ENCODE measurements around the gene FGD6. TPM values are rescaled to one million over a fixed set of nuclear protein-coding genes. Genes with fewer than 3 reads are reported as not detected.
"Not testable (repeated sequence)": the region's sequence is repeated elsewhere in the genome, so short reads cannot be mapped to it uniquely, and the experiment has no call there.

The FGD6 gene
- total RNA-seq, 2 experiments from 2014 or later, result 0.45 to 0.71 TPM

GRCh38 chr12:95117178-95117599 is 100.1 kb downstream of the FGD6 start:
- H3K27ac Mint-ChIP-seq, result no peak overlapping the region
- CTCF ChIA-PET, result interaction anchor here (0.6 to 3.3 kb wide), 9 partner anchors 11 to 881 kb away, joined by 3 to 70 read pairs (median 4); partner anchors contain the start of genes FGD6 and VEZT
- no peaks in the 10 kb centered on the region for H3K36me3 Mint-ChIP-seq (ENCODE audit: low read depth)

GRCh38 chr12:95116773-95117172 is 100.5 kb downstream of the FGD6 start:
- Mint-ChIP-seq H3K36me3 (ENCODE audit: low read depth) (no peaks in the 10 kb centered on the region), H3K27ac (peak overlapping the region; percentile 56), H3K9me3 (no peaks in the 10 kb centered on the region), H3K4me3 (no peak overlapping the region), H3K4me1 (peaks cover 12% of the 10 kb centered on the region), H3K27me3 (no peaks in the 10 kb centered on the region)
- CTCF ChIA-PET, result interaction anchor here (1.0 to 3.3 kb wide), 7 partner anchors 11 to 882 kb away, joined by 3 to 70 read pairs (median 6); partner anchors contain the start of genes FGD6 and VEZT
- POLR2A ChIA-PET, result interaction anchor here (0.9 to 1.0 kb wide), 2 partner anchors 357 to 418 kb away, joined by 3 to 4 read pairs; partner anchors contain the start of gene METAP2
- DNase-seq, result no peak

More at GRCh38 chr12:95117178-95117599, 100.1 kb downstream of the FGD6 start:
- POLR2A ChIA-PET, result interaction anchor here (1.0 kb wide), 1 partner anchor 357 kb away, joined by 3 read pairs; the partner anchor contains the start of gene METAP2
- Mint-ChIP-seq H3K4me3 (no peak overlapping the region), H3K9me3 (no peaks in the 10 kb centered on the region), H3K4me1 (peaks cover 12% of the 10 kb centered on the region), H3K27me3 (no peaks in the 10 kb centered on the region)
- peak; percentile 57 for DNase-seq

- peak overlapping the region; percentile 56 for H3K27ac Mint-ChIP-seq
- CTCF ChIA-PET, result interaction anchor here (1.3 to 3.3 kb wide), 4 partner anchors 101 to 882 kb away, joined by 6 to 70 read pairs (median 8); partner anchors contain the start of genes FGD6 and VEZT
- H3K4me3 Mint-ChIP-seq, result no peak overlapping the region
Observed at GRCh38 chr12:95116341-95116740, 100.9 kb downstream of the FGD6 start.

GRCh38 chr12:95115641-95116040 is 101.6 kb downstream of the FGD6 start:
- H3K27ac Mint-ChIP-seq, result no peak overlapping the region
- peaks cover 17% of the 10 kb centered on the region for H3K4me1 Mint-ChIP-seq
- DNase-seq, result no peak
- no peaks in the 10 kb centered on the region for H3K9me3 Mint-ChIP-seq
- H3K4me3 Mint-ChIP-seq, result no peak overlapping the region
- H3K27me3 Mint-ChIP-seq, result no peaks in the 10 kb centered on the region
- no peaks in the 10 kb centered on the region for H3K36me3 Mint-ChIP-seq (ENCODE audit: low read depth)
- POLR2A ChIA-PET, result interaction anchor here (0.9 kb wide), 1 partner anchor 419 kb away, joined by 4 read pairs; no protein-coding TSS in a partner anchor
- CTCF ChIA-PET, result interaction anchor here (1.5 to 3.3 kb wide), 3 partner anchors 11 to 423 kb away, joined by 5 to 70 read pairs (median 9); no protein-coding TSS in a partner anchor

More at GRCh38 chr12:95116341-95116740, 100.9 kb downstream of the FGD6 start:
- POLR2A ChIA-PET, result interaction anchor here (0.9 kb wide), 1 partner anchor 418 kb away, joined by 4 read pairs; no protein-coding TSS in a partner anchor
- DNase-seq, result no peak
- Mint-ChIP-seq H3K27me3 (no peaks in the 10 kb centered on the region), H3K4me1 (peaks cover 15% of the 10 kb centered on the region), H3K36me3 (ENCODE audit: low read depth) (no peaks in the 10 kb centered on the region), H3K9me3 (no peaks in the 10 kb centered on the region)

- H3K4me3 Mint-ChIP-seq, result no peak overlapping the region
Observed at GRCh38 chr12:95114766-95115405, 102.4 kb downstream of the FGD6 start.

GRCh38 chr12:95107362-95107761 is 109.9 kb downstream of the FGD6 start:
- Mint-ChIP-seq H3K4me1 (peaks cover 28% of the 10 kb centered on the region), H3K9me3 (no peaks in the 10 kb centered on the region), H3K27ac (no peak overlapping the region), H3K27me3 (no peaks in the 10 kb centered on the region), H3K36me3 (ENCODE audit: low read depth) (no peaks in the 10 kb centered on the region), H3K4me3 (no peak overlapping the region)
- ChIA-PET POLR2A (no interaction called here), CTCF (interaction anchor here (1.0 to 2.2 kb wide), 2 partner anchors 22 to 428 kb away, joined by 3 to 5 read pairs; no protein-coding TSS in a partner anchor)
- DNase-seq, result no peak

More at GRCh38 chr12:95114766-95115405, 102.4 kb downstream of the FGD6 start:
- POLR2A ChIA-PET, result no interaction called here
- Mint-ChIP-seq H3K27me3 (no peaks in the 10 kb centered on the region), H3K27ac (no peak overlapping the region), H3K9me3 (no peaks in the 10 kb centered on the region), H3K4me1 (peaks cover 17% of the 10 kb centered on the region), H3K36me3 (ENCODE audit: low read depth) (no peaks in the 10 kb centered on the region)
- no peak for DNase-seq
- CTCF ChIA-PET, result interaction anchor here (1.5 to 3.3 kb wide), 3 partner anchors 11 to 424 kb away, joined by 5 to 70 read pairs (median 9); no protein-coding TSS in a partner anchor

- Mint-ChIP-seq H3K9me3 (no peaks in the 10 kb centered on the region), H3K27ac (no peak overlapping the region), H3K4me1 (peaks cover 23% of the 10 kb centered on the region), H3K27me3 (no peaks in the 10 kb centered on the region), H3K36me3 (ENCODE audit: low read depth) (no peaks in the 10 kb centered on the region), H3K4me3 (no peak overlapping the region)
- POLR2A ChIA-PET, result no interaction called here
- no peak for DNase-seq
- CTCF ChIA-PET, result interaction anchor here (1.5 to 2.2 kb wide), 2 partner anchors 12 to 430 kb away, joined by 4 to 5 read pairs; no protein-coding TSS in a partner anchor
Observed at GRCh38 chr12:95105540-95105939, 111.7 kb downstream of the FGD6 start.

GRCh38 chr12:95104919-95105452 is 112.3 kb downstream of the FGD6 start:
- CTCF ChIA-PET, result interaction anchor here (1.5 to 2.2 kb wide), 2 partner anchors 13 to 430 kb away, joined by 4 to 5 read pairs; no protein-coding TSS in a partner anchor

GRCh38 chr12:95102916-95103671 is 114.2 kb downstream of the FGD6 start:
- H3K4me3 Mint-ChIP-seq, result peak overlapping the region; percentile 12

More at GRCh38 chr12:95104919-95105452, 112.3 kb downstream of the FGD6 start:
- Mint-ChIP-seq H3K36me3 (ENCODE audit: low read depth) (no peaks in the 10 kb centered on the region), H3K4me3 (no peak overlapping the region), H3K4me1 (peaks cover 23% of the 10 kb centered on the region), H3K27ac (no peak overlapping the region), H3K27me3 (no peaks in the 10 kb centered on the region), H3K9me3 (no peaks in the 10 kb centered on the region)
- POLR2A ChIA-PET, result no interaction called here
- DNase-seq, result no peak

GRCh38 chr12:95101957-95102356 is 115.3 kb downstream of the FGD6 start:
- peaks cover 23% of the 10 kb centered on the region for H3K4me1 Mint-ChIP-seq
- H3K27me3 Mint-ChIP-seq; DNase-seq; H3K4me3 Mint-ChIP-seq; H3K36me3 Mint-ChIP-seq (ENCODE audit: low read depth); H3K27ac Mint-ChIP-seq; H3K9me3 Mint-ChIP-seq: not testable (repeated sequence)
- CTCF ChIA-PET, result interaction anchor here (0.6 kb wide), 1 partner anchor 430 kb away, joined by 3 read pairs; no protein-coding TSS in a partner anchor
- POLR2A ChIA-PET, result interaction anchor here (0.9 to 2.6 kb wide), 3 partner anchors 29 to 116 kb away, joined by 3 to 10 read pairs (median 4); partner anchors contain the start of genes FGD6, NDUFA12, NR2C1 and VEZT

More at GRCh38 chr12:95102916-95103671, 114.2 kb downstream of the FGD6 start:
- H3K36me3 Mint-ChIP-seq (ENCODE audit: low read depth), result no peaks in the 10 kb centered on the region
- ChIA-PET POLR2A (interaction anchor here (0.9 to 2.6 kb wide), 3 partner anchors 30 to 114 kb away, joined by 3 to 10 read pairs (median 4); partner anchors contain the start of genes FGD6, NDUFA12, NR2C1 and VEZT), CTCF (no interaction called here)
- H3K27ac Mint-ChIP-seq, result peak overlapping the region; percentile 80
- DNase-seq, result peak; percentile 65
- peaks cover 4% of the 10 kb centered on the region for H3K27me3 Mint-ChIP-seq
- H3K4me1 Mint-ChIP-seq, result peaks cover 23% of the 10 kb centered on the region
- no peaks in the 10 kb centered on the region for H3K9me3 Mint-ChIP-seq

GRCh38 chr12:95100264-95101190 is 116.7 kb downstream of the FGD6 start:
- no peaks in the 10 kb centered on the region for H3K36me3 Mint-ChIP-seq (ENCODE audit: low read depth)
- H3K27me3 Mint-ChIP-seq, result peaks cover 5% of the 10 kb centered on the region
- DNase-seq, result no peak
- no peaks in the 10 kb centered on the region for H3K9me3 Mint-ChIP-seq
- H3K4me1 Mint-ChIP-seq, result peaks cover 22% of the 10 kb centered on the region
- ChIA-PET CTCF (interaction anchor here (0.7 to 1.3 kb wide), 4 partner anchors 16 to 1144 kb away, joined by 3 to 4 read pairs (median 4); partner anchors contain the start of gene NR2C1), POLR2A (no interaction called here)
- no peak overlapping the region for H3K4me3 Mint-ChIP-seq
- no peak overlapping the region for H3K27ac Mint-ChIP-seq
